ES-I3 (cell line): Measurements from ENCODE around the gene PPP1R12B.
"Not testable (repeated sequence)": the region's sequence is repeated elsewhere in the genome, so short reads cannot be mapped to it uniquely, and the experiment has no call there.

Experiments
- H3K36me3 ChIP-seq: 2 replicates; pipeline ENCODE4 v1.6.1; 2013; ENCODE audit warnings: mild to moderate bottlenecking, low read length, control low read depth, moderate library complexity; ENCODE audit not compliant: insufficient read depth
- H3K4me1 ChIP-seq: 2 replicates; pipeline ENCODE4 v1.6.1; 2013; ENCODE audit warnings: mild to moderate bottlenecking, control low read depth, low read length; ENCODE audit not compliant: insufficient read depth
- H3K9ac ChIP-seq: 2 replicates; pipeline ENCODE4 v1.6.1; 2013; ENCODE audit warnings: low read depth, mild to moderate bottlenecking, low read length, moderate library complexity
- H3K9me3 ChIP-seq: 2 replicates; pipeline ENCODE4 v1.6.1; 2013; ENCODE audit warnings: mild to moderate bottlenecking, low read length, moderate library complexity; ENCODE audit not compliant: control insufficient read depth, insufficient read depth

PPP1R12B gene

GRCh38 chr1:202591515-202591914 lies 243.0 kb downstream of the PPP1R12B start:
- peaks cover 19% of the 10 kb centered on the region for H3K4me1 ChIP-seq
- H3K9ac ChIP-seq: no peak overlapping the region
- H3K36me3 ChIP-seq: no peaks in the 10 kb centered on the region
- no peaks in the 10 kb centered on the region for H3K9me3 ChIP-seq

GRCh38 chr1:202592146-202592545 lies 243.6 kb downstream of the PPP1R12B start:
- H3K9ac ChIP-seq: no peak overlapping the region
- peaks cover 16% of the 10 kb centered on the region for H3K4me1 ChIP-seq
- no peaks in the 10 kb centered on the region for H3K9me3 ChIP-seq
- no peaks in the 10 kb centered on the region for H3K36me3 ChIP-seq

DNA sequence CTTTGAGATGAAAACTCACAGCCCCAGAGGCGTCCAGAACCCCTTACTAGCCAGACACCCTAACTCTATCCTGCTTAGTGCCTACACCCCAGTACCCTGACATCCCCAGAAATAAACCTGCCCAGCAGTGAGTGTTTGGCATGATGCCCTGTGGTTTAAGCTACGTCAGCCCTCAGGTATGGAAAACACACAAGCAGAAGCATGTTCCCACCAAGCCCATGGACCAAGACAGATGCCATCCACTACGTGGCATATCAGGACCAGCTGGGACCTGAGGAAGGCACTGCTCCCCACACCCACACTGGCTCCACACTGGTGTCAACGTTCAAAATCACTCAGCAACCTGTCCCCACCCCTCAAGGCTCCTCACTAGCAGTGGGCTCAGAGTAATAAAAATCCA lies 245.3 kb downstream of the PPP1R12B start:
- H3K36me3 ChIP-seq: no peaks in the 10 kb centered on the region
- no peaks in the 10 kb centered on the region for H3K9me3 ChIP-seq
- H3K4me1 ChIP-seq: peaks cover 11% of the 10 kb centered on the region
- no peak overlapping the region for H3K9ac ChIP-seq

- Histone ChIP-seq H3K9me3 (no peaks in the 10 kb centered on the region), H3K36me3 (no peaks in the 10 kb centered on the region), H3K9ac (no peak overlapping the region), H3K4me1 (no peaks in the 10 kb centered on the region; the same call in 1 of the 2 replicates)
Measured at GRCh38 chr1:202596638-202597037, 248.1 kb downstream of the PPP1R12B start.

DNA sequence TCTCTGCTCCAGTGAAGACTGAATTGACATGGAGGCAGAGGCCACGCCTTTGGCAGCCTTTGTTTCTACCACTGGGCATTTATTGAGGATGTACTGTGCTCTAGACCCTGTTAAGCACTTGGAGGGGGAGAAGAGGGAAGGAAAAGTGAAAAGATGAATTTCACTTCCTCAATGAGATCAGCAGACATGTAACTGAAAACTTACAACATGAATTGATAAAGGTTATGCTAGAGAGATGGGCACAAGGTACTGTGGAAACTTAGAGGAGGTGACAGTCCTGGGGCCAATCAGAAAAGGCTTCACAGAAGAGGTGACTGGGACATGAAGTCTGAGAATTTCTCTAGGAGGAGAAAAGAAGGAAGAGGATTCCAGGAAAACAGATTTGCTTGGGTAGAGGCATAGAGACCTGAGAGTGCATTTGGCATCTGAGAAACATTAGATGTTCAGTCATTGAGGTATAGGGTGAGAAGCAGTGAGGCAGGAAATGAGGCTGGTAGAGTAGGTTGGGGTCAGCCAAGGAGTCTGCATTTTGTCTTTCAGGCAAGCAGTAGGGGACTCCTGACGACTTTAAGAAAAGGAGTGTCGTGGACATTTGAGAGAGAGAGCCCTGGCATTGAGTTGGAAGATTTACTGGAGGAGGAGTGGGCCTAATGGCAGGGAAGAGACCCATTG lies 248.7 kb downstream of the PPP1R12B start:
- H3K9ac ChIP-seq: no peak overlapping the region
- H3K36me3 ChIP-seq: no peaks in the 10 kb centered on the region
- H3K9me3 ChIP-seq: no peaks in the 10 kb centered on the region
- H3K4me1 ChIP-seq: no peaks in the 10 kb centered on the region

DNA sequence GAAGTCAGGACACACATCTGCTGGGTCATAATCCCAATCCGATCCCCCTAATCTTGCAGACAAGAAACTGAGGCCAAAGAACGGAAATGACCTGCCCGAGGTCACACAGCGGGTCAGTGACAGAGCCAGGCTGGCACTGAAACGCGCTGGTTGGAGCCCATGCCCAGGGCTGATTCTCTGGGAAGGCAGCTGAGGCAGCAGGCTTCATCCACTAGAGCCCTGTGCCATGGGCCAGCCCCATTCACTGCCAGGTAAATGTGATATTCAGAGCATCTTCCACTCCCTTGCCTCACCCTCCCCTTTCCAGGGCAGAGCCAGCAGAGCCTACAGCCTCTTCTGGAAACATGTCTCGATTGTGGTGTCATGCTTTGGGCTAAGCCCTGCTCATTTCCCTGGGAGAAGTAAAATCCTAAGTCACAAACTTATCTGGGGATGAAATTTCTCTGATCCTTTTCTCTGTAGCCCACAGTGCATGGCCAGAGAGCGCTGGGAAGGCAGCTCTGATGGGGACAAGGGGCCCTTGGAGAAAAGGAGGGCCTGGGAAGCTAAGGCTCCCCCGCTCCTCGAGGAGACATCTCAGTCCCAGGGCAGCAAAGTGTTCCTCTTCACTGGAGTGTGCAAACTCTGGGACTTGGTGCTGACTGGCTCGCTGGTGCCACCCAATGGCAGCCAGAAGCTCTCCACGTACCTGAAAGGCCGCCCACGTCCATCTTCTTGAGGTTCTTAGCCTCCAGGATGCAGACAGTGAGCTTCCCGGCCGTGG lies 251.4 kb downstream of the PPP1R12B start:
- Histone ChIP-seq H3K9me3 (no peaks in the 10 kb centered on the region), H3K4me1 (no peaks in the 10 kb centered on the region), H3K36me3 (no peaks in the 10 kb centered on the region), H3K9ac (no peak overlapping the region)

- Histone ChIP-seq H3K9ac (no peak overlapping the region), H3K36me3 (no peaks in the 10 kb centered on the region), H3K9me3 (no peaks in the 10 kb centered on the region), H3K4me1 (no peaks in the 10 kb centered on the region)
Measured at GRCh38 chr1:202600432-202601041, 252.0 kb downstream of the PPP1R12B start.

GRCh38 chr1:202603435-202603834 lies 254.9 kb downstream of the PPP1R12B start:
- no peaks in the 10 kb centered on the region for H3K4me1 ChIP-seq
- H3K36me3 ChIP-seq: no peaks in the 10 kb centered on the region
- H3K9me3 ChIP-seq: no peaks in the 10 kb centered on the region
- H3K9ac ChIP-seq: no peak overlapping the region

- H3K9ac ChIP-seq: no peak overlapping the region
- no peaks in the 10 kb centered on the region for H3K4me1 ChIP-seq
- no peaks in the 10 kb centered on the region for H3K36me3 ChIP-seq
- H3K9me3 ChIP-seq: no peaks in the 10 kb centered on the region
Measured at GRCh38 chr1:202605515-202605914, 257.0 kb downstream of the PPP1R12B start.

DNA sequence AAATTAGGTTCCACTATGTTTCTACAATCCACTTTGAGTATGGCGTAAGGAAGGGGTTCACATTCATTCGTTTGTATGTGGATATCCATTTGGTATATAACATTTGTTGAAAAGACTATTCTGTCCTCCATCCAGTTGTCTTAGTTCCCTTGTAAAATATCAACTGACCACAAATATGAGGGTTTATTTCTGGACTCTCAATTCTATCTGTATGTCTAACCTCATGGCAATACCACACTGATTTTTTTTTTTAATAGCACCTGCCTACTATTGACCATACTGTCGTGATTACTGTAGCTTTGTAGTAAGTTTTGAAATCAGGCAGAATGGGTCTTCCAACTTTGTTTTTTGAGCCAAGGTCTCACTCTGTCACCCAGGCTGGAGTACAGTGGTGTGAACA lies 263.5 kb downstream of the PPP1R12B start:
- H3K9ac ChIP-seq, H3K36me3 ChIP-seq, H3K9me3 ChIP-seq, H3K4me1 ChIP-seq: not testable (repeated sequence)

DNA sequence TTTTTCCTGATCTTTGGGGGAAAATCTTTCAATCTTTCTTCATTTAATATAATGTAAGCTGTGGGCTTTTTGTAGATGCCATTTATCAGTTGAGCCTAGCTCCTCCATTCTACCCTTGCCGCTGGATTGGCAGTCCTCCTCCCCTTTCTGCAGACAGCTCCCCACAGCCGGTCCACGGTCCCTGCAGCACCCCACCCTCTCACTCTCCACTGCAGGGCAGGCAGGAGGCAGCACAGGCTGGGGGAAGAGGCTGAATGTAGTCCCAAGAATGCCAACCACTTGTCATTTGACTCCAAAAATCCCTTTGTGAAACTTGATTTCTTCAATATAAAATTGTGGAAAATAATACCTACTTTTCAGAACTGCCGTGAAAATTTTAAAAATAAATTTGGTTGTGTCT lies 265.1 kb downstream of the PPP1R12B start:
- Histone ChIP-seq H3K9ac (no peak overlapping the region), H3K9me3 (no peaks in the 10 kb centered on the region), H3K4me1 (peaks cover 11% of the 10 kb centered on the region), H3K36me3 (no peaks in the 10 kb centered on the region)

DNA sequence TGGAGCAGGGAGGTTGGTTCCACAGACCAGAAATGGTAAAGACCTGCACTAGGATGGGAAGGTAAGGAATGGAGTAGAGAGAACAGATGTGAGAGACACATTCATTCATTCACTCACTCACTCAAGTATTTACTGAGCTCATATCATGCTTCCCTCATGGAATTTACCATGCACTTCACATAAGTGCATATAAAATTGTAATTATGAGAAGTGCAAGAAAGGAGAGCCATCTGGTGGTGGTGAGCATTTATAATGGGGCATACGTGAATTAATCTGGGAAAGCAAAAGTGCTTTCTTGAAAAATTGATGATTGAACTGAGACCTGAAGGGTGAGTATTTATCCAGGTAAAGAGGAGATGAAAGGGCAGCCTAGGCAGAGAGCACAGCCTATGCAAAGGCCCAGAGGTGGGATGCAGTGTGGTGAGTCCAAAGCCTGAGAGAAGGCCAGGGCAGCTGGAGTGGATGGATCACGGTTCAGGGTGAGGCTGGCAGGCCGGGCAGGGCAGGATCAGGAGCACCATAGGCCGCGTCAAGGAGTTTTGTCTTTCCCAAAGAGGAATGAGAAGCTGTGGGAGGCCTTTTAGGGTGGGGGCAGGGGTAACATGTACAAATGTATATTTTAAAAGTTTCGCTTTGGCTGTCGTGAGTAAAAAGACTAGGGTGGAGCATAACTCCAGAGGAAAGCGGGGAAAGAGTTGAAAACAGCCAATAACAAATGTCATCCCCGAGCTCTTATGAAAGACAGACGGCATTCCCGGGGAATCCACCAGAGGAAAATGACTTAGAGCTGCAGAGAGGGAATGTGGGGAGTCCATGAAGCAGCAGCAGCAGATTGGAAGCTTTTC lies 266.1 kb downstream of the PPP1R12B start:
- H3K4me1 ChIP-seq: peaks cover 18% of the 10 kb centered on the region
- not testable (repeated sequence) for H3K9ac ChIP-seq, H3K36me3 ChIP-seq, H3K9me3 ChIP-seq

- H3K4me1 ChIP-seq: peaks cover 18% of the 10 kb centered on the region
- not testable (repeated sequence) for H3K9me3 ChIP-seq, H3K9ac ChIP-seq, H3K36me3 ChIP-seq
Measured at GRCh38 chr1:202615208-202615500, 266.7 kb downstream of the PPP1R12B start.

DNA sequence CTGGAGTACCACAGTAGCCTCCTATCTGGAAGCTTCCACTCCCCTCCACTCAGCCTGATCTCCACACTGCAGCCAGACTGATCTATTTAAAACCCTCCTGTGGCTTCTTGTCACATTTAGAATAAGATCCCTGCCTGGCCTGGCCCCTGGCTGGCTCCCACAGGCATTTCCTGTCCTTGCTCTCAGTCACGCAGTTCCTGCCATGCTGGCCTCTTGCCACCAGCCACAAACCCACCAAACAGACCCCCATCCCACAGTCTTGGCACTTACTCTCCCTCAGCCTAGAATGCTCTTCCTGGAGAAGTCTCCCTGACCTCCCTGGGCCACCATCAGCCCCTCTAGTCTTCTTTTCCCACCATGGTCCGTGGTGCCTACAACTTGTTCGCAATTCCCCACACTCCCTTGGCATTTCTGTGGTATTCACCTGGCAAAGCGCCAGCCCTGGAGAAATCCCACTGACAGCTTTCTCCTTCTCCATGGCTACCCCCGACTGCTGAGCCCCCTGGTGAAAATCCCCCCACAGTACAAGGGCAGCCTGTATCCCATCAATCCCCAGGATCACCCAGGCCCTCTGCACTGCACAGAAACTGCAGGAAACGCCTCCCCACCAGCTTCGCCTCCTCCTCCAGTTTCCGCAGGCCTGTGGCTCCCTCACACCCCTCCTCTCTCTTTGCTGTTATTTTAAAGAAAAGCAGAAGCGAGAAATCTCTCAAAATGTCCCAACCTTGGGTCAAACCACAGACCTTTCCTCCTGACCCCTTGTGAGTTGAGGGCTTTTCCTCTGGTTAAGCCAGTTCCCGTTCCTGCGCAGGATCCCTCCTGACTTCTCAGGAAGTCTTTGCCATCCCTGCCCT lies 267.2 kb downstream of the PPP1R12B start:
- Histone ChIP-seq H3K9ac (no peak overlapping the region), H3K36me3 (no peaks in the 10 kb centered on the region), H3K4me1 (peaks cover 18% of the 10 kb centered on the region), H3K9me3 (no peaks in the 10 kb centered on the region)
